ENCODE data around the gene HIRA. TPM values are rescaled to one million over a fixed set of nuclear protein-coding genes. Genes with fewer than 3 reads are reported as not detected.
A peak's percentile ranks its signal among the peaks of the same experiment; 100 is the strongest.

The HIRA gene
- total and polyA plus RNA-seq, 9 of the 15 experiments (the other 6 are each of a cell fraction or from before 2014, with no cell fraction given): 0.96 to 132 (median 58.4) TPM

DNA sequence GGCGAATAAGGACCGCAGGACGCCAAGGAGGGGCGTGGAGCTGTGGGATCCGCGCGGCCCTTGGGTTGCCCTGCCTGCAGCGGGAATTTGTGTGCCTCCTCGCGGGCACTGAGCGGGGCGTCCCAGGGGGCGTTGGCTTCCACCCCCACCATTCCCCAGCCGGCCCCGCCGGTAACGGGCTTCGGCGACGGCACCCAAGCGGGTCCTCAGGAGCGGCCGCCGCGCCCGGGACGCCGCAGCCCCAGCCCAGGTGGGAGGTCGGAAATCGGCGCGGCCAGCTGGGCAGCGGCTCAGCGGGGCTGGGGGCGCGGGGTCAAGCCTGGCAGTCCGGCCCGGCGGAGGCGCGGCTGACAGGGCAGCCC is 140.3 kb downstream of the HIRA start (continued):
- peak; percentile 73 for TF ChIP-seq CREB3L1 (IDR thresholded peaks at IDR 0.05; ENCODE audit: borderline replicate concordance, low read depth)
- peak; percentile 85 for TF ChIP-seq U2AF1 (optimal IDR thresholded peaks at IDR 0.05; ENCODE audit: low read depth, low read length)
- TF ChIP-seq SOX6 (IDR thresholded peaks at IDR 0.05): 0 out of 2 replicates have a peak, but pooled peaks have one; percentile 21
- TF ChIP-seq MTA3 (IDR thresholded peaks at IDR 0.05; ENCODE audit: borderline replicate concordance): peak; percentile 92; the same call in 1 of the 2 replicates
- peak; percentile 31; the same call in 1 of the 2 replicates for TF ChIP-seq RNF2 (IDR thresholded peaks at IDR 0.05)
- peak; percentile 67 for TF ChIP-seq KDM5B (IDR thresholded peaks at IDR 0.05; ENCODE audit: insufficient replicate concordance, low read depth, low read length)
- no peak for TF ChIP-seq SMARCA5 (IDR thresholded peaks at IDR 0.05)
- TF ChIP-seq ZNF77 (CRISPR knock-in tag; IDR thresholded peaks at IDR 0.05): peak; percentile 86; the same call in 1 of the 2 replicates
- TF ChIP-seq NCOA6 (IDR thresholded peaks at IDR 0.05): peak; percentile 68; the same call in 1 of the 2 replicates
- no peak for TF ChIP-seq TFAP4 (CRISPR knock-in tag; IDR thresholded peaks at IDR 0.05; ENCODE audit: borderline replicate concordance)
- TF ChIP-seq PHB (CRISPR knock-in tag; IDR thresholded peaks at IDR 0.05): no peak; the same call in 1 of the 2 replicates
- peak; percentile 88 for TF ChIP-seq ETS2 (tag; IDR thresholded peaks at IDR 0.05; ENCODE audit: borderline replicate concordance, poor library complexity, severe bottlenecking)
- TF ChIP-seq RBM25 (IDR thresholded peaks at IDR 0.05; ENCODE audit: low read depth, low read length, severe bottlenecking): peak; percentile 3
- 0 out of 2 replicates have a peak, but pooled peaks have one; percentile 56 for TF ChIP-seq ATF7 (IDR thresholded peaks at IDR 0.05)
- TF ChIP-seq, protein P1, sequence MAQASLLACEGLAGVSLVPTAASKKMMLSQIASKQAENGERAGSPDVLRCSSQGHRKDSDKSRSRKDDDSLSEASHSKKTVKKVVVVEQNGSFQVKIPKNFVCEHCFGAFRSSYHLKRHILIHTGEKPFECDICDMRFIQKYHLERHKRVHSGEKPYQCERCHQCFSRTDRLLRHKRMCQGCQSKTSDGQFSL (CRISPR knock-in tag; IDR thresholded peaks at IDR 0.05): no peak
- TF ChIP-seq, protein P1 (tag; IDR thresholded peaks at IDR 0.05): peak in 1 of 2 experiments; percentile 69; a peak in 2 of 4 replicates
- 0 out of 2 replicates have a peak, but pooled peaks have one; percentile 68 for TF ChIP-seq RFX7 (CRISPR knock-in tag; IDR thresholded peaks at IDR 0.05)
- peak; percentile 81; the same call in 1 of the 2 replicates for TF ChIP-seq HDAC6 (IDR thresholded peaks at IDR 0.05; ENCODE audit: low read depth, low read length)
